Fibroblast of lung (primary cell): ENCODE measurements around the gene CFAP74.

Experiments
- EZH2 ChIP-seq: IDR thresholded peaks from 2 replicates; pipeline ENCODE4 v1.5.1; 2012; ENCODE audit warnings: low read length, control low read depth, mild to moderate bottlenecking; ENCODE audit errors: missing control alignments
- TF ChIP-seq, protein P1 (sequence below), 2 donors: IDR thresholded peaks in 1 of 2; conservative IDR thresholded peaks in 1 of 2; 1 replicate in 1 of 2; 2 replicates in 1 of 2; pipeline ENCODE4 v1.5.1; 2011 to 2012; ENCODE audit warnings: low read length in 2 of 2, control low read depth in 1 of 2, inconsistent platforms in 1 of 2, low read depth in 1 of 2, mild to moderate bottlenecking in 1 of 2

- TF ChIP-seq, protein P1, sequence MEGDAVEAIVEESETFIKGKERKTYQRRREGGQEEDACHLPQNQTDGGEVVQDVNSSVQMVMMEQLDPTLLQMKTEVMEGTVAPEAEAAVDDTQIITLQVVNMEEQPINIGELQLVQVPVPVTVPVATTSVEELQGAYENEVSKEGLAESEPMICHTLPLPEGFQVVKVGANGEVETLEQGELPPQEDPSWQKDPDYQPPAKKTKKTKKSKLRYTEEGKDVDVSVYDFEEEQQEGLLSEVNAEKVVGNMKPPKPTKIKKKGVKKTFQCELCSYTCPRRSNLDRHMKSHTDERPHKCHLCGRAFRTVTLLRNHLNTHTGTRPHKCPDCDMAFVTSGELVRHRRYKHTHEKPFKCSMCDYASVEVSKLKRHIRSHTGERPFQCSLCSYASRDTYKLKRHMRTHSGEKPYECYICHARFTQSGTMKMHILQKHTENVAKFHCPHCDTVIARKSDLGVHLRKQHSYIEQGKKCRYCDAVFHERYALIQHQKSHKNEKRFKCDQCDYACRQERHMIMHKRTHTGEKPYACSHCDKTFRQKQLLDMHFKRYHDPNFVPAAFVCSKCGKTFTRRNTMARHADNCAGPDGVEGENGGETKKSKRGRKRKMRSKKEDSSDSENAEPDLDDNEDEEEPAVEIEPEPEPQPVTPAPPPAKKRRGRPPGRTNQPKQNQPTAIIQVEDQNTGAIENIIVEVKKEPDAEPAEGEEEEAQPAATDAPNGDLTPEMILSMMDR (conservative IDR thresholded peaks at IDR 0.05 in 1 of 2, IDR thresholded peaks at IDR 0.05 in 1 of 2; ENCODE audit: low read depth in 1 of 2, low read length in 2 of 2), result no peak
- TF ChIP-seq EZH2, result no peak
Observed at GRCh38 chr1:1911350-1912041, 92.1 kb downstream of the CFAP74 start.
